GM13977 (cell line): ENCODE results near the gene NKX2-3.

ENCODE experiments used
- DNase-seq: peaks from one replicate; pipeline ENCODE4 v3.0.0; 2012; ENCODE audit warnings: low spot score
- in situ Hi-C: fragments of 300-500 bp; cut with MboI; formaldehyde crosslinking; loops from one replicate; pipeline ENCODE4 v1.12.0; 2022; ENCODE audit warnings: low sequenced_read_pairs, low pct_unique_long_range_greater_than_20kb, mixed read lengths, inconsistent platforms; ENCODE audit not compliant: unreplicated experiment
- TF ChIP-seq, protein P1 (sequence below): IDR thresholded peaks from 2 replicates; pipeline ENCODE4 v1.5.1; 2012; ENCODE audit warnings: mild to moderate bottlenecking, control low read depth; ENCODE audit not compliant: insufficient read depth; ENCODE audit errors: extremely low read depth, missing control alignments

NKX2-3 gene

DNA sequence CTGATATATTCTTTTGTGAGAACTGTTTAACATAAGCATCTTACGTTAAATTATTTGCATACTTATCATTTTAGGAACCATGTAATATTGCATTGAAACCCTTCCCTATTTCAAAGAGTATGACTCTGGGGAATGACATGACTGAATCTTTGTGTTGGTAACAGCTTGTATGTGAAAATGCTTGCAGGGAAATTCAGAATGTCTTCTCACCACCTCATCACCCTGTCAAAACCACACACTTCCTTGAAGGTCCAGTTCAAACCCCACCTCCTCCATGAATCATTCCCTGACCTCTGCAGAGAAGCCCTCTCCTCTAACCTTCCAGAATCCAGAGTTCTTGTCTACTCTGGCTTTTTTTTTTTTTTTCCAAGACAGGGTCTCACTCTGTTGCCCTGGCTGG lies 26.3 kb upstream of the NKX2-3 start:
- in situ Hi-C loops, result no loop called here
- TF ChIP-seq, protein P1, sequence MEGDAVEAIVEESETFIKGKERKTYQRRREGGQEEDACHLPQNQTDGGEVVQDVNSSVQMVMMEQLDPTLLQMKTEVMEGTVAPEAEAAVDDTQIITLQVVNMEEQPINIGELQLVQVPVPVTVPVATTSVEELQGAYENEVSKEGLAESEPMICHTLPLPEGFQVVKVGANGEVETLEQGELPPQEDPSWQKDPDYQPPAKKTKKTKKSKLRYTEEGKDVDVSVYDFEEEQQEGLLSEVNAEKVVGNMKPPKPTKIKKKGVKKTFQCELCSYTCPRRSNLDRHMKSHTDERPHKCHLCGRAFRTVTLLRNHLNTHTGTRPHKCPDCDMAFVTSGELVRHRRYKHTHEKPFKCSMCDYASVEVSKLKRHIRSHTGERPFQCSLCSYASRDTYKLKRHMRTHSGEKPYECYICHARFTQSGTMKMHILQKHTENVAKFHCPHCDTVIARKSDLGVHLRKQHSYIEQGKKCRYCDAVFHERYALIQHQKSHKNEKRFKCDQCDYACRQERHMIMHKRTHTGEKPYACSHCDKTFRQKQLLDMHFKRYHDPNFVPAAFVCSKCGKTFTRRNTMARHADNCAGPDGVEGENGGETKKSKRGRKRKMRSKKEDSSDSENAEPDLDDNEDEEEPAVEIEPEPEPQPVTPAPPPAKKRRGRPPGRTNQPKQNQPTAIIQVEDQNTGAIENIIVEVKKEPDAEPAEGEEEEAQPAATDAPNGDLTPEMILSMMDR, result no peak

DNA sequence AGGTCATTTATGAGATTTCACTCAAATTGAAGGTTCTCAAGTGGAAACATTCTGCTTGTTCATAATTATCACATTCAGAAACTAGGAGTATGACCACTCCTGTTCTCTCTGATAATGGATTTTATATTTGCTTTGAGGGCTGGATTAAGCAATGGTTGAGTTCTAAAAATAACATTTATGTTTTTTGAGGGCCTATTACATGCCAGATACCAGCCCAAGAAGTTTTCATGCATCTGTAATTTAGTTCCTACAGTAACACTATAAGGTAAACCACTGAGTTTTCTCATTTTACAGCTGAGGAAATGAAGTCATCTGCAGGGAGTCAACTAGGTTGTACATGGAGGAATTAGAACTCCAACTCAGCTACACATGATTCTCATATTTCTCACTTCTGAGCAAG lies 25.5 kb upstream of the NKX2-3 start:
- TF ChIP-seq, protein P1, result no peak
- in situ Hi-C loops, result no loop called here

More for the DNA sequence above, 26.3 kb upstream of the NKX2-3 start:
- no peak for DNase-seq

DNA sequence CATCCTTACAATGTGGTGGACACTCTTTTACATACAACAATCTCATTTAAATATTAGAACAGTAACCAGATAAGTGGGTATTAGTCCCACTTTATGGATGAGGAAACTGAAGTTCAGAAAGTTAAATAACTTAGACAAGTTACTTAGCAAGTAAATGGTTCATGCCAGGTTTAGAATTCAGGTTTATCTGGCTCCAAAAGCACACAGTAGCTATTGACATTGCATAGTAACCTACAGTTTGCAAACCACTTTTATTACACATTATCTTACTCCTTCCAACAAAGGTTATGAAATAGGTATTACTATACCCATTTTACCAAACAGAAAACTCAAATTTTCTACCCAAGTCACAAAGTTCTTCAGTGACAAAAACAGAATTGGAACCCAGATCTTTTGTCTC lies 19.7 kb upstream of the NKX2-3 start:
- DNase-seq, result no peak
- in situ Hi-C loops, result no loop called here
- TF ChIP-seq, protein P1, result no peak

More for the DNA sequence above, 25.5 kb upstream of the NKX2-3 start:
- DNase-seq, result no peak

DNA sequence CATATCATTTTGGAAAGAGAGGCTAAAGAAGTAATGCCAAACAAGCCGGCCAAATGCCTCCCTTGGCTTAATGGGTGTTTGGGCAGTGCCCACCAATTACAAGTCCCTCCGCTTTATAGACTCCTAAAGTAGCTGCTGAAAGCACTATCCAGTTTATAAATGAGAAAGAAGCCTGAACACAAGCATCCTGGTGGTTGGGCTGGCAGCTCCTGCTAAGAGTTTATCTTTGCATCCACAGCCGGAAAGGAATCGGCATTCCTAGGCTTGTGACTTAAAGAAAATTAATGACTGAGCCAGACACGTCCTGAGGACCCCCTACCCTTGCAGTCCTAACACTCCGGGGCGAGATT lies 13.1 kb upstream of the NKX2-3 start:
- TF ChIP-seq, protein P1, result no peak
- in situ Hi-C loops, result no loop called here
- no peak for DNase-seq

DNA sequence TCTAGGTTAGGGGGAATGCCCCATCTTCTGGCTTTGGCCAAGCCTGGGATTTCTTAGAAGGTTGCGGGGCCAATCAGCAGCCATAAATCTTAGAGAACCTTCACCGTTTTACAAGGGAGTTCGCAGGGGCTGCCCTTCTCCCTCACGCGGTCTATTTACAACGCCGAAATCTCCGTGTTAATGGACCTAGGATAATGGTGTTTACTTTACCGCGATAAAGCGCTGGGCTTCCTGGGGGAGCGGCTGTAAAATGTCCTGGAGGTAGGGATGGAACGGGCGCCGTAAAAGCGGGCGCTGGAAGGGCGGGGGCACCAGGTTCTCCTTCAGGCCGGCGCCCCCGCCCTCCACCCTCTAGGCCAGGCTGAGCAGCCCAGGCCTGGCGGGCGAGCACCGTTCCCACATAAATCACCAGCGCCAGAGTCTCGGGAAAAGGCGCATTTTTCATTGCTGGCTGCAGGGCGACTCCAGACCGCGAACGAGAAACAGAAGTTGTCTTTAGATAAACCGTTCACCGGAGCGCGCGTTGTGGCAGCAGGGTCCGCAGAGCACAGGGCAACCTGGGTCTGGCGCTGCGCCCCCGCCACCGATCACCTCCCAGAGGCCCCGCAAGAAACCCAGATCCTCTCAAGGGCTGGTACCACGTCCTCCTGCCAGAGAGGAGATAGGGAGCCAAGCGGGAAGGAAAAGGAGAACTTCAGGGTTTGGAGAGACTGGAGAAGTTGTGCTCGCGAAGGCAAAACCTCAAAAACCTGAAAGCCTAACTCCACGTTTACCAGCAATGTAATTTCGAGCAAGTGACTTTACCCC lies 12.5 kb upstream of the NKX2-3 start:
- TF ChIP-seq, protein P1, result no peak
- DNase-seq, result no peak
- in situ Hi-C loops, result no loop called here

DNA sequence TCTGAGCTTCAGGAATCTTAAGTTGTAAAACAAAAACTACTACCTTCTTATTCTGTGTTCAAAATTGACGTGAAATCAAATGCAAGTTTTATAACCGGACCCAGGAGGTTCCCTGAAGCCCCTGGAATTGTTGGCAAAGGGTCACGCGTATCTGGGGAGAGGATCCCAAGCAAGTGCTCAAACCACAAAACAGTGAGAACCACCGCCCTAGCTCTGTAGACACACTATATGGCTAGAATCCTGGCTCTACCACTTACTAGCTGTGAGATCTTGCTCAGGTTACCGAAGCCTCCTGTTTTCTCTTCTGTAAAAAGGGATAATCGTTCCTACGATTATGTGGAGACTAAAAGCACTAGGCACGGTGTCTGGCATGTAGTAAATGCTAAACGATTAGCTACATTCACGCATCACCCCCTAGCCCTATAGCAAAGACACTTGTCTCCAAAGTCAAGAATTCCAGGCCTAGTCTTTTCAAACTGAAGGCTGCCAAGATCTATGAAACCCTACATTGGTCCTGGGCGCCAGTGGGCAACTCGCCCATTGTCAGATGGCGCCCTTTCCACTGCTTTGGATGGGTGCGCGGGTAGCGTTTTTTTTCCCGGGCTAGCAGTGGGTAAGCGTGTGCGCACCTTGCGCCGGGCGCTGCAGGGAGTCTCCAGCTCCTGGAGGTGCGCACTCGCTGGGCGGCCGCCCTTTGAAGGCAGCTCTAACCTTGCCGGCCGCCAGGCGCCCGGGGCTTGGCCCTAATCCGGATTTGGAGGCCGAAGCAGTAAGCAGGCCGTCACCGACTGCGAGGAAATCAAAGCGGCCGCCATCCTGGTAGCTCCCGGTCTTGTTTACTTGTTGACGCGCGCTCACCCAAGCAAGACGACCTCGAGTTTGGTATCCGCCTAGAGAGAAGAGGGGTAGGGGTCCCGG lies 11.6 kb upstream of the NKX2-3 start:
- DNase-seq, result no peak
- TF ChIP-seq, protein P1, result no peak
- in situ Hi-C loops, result no loop called here
